GM23338 (cell line): ENCODE measurements around the gene KRTAP10-10. TPM values are rescaled to one million over a fixed set of nuclear protein-coding genes. Genes with fewer than 3 reads are reported as not detected.

Experiments used
- ATAC-seq: fragments of 200-7000 bp; cut with Tn5 transposase; 3 replicates; pipeline ENCODE4 v1.9.1; 2020
- DNase-seq: peaks from one replicate; pipeline ENCODE4 v3.0.0-alpha.2; 2015; ENCODE audit warnings: low spot score
- H2AFZ ChIP-seq: fragments of 200-600 bp; sonication (generic); 2 replicates; pipeline ENCODE4 v1.8.0; 2016; ENCODE audit warnings: antibody characterized with exemption, mild to moderate bottlenecking, moderate library complexity
- H3F3A ChIP-seq: fragments of 200-600 bp; sonication (generic); replicated peaks from 2 replicates; pipeline ENCODE4 v1.8.0; 2017; ENCODE audit warnings: antibody characterized with exemption, mixed run types, low read depth
- H3K27ac ChIP-seq: fragments of 200-600 bp; sonication (generic); 2 replicates; pipeline ENCODE4 v1.6.1; 2016; ENCODE audit warnings: low read depth
- H3K27me3 ChIP-seq: fragments of 200-600 bp; sonication (generic); 2 replicates; pipeline ENCODE4 v1.8.0; 2016; ENCODE audit warnings: mild to moderate bottlenecking, mixed run types, moderate library complexity; ENCODE audit not compliant: insufficient read depth
- H3K36me3 ChIP-seq: fragments of 200-600 bp; sonication (generic); 2 replicates; pipeline ENCODE4 v1.8.0; 2016; ENCODE audit warnings: mild to moderate bottlenecking; ENCODE audit not compliant: insufficient read depth
- H3K4me1 ChIP-seq: fragments of 200-600 bp; sonication (generic); 2 replicates; pipeline ENCODE4 v1.8.0; 2016; ENCODE audit warnings: mild to moderate bottlenecking, moderate library complexity; ENCODE audit not compliant: insufficient read depth
- H3K4me2 ChIP-seq: fragments of 200-600 bp; sonication (generic); 2 replicates; pipeline ENCODE4 v1.7.1; 2017; ENCODE audit warnings: mixed run types
- H3K4me3 ChIP-seq: fragments of 200-600 bp; sonication (generic); 2 replicates; pipeline ENCODE4 v1.6.1; 2016; ENCODE audit warnings: mixed run types
- H3K79me2 ChIP-seq: fragments of 200-600 bp; sonication (generic); replicated peaks from 2 replicates; pipeline ENCODE4 v1.8.0; 2017; ENCODE audit warnings: mild to moderate bottlenecking; ENCODE audit not compliant: insufficient read depth
- H3K9me2 ChIP-seq: fragments of 200-600 bp; sonication (generic); 2 replicates; pipeline ENCODE4 v1.8.0; 2017; ENCODE audit not compliant: insufficient read depth
- H4K20me1 ChIP-seq: fragments of 200-600 bp; sonication (generic); replicated peaks from 2 replicates; pipeline ENCODE4 v1.8.0; 2017; ENCODE audit warnings: mild to moderate bottlenecking; ENCODE audit not compliant: insufficient read depth
- H3K27ac Mint-ChIP-seq: 2 replicates; pipeline ENCODE4 v1.8.0; 2020; ENCODE audit warnings: inconsistent platforms, mild to moderate bottlenecking, moderate library complexity, mixed read lengths
- H3K27me3 Mint-ChIP-seq: 3 replicates; pipeline ENCODE4 v1.8.0; 2022; ENCODE audit warnings: low read depth, mild to moderate bottlenecking, moderate library complexity, mixed read lengths, inconsistent platforms; ENCODE audit not compliant: insufficient read depth, poor library complexity
- H3K36me3 Mint-ChIP-seq: 3 replicates; pipeline ENCODE4 v1.8.0; 2021; ENCODE audit warnings: low read depth, mild to moderate bottlenecking, inconsistent platforms, moderate library complexity, mixed read lengths
- H3K4me1 Mint-ChIP-seq: 3 replicates; pipeline ENCODE4 v1.8.0; 2020; ENCODE audit warnings: mild to moderate bottlenecking, inconsistent platforms, mixed read lengths
- H3K4me3 Mint-ChIP-seq: 3 replicates; pipeline ENCODE4 v1.8.0; 2021; ENCODE audit warnings: moderate library complexity, mild to moderate bottlenecking, inconsistent platforms, mixed read lengths
- H3K9me3 Mint-ChIP-seq: 3 replicates; pipeline ENCODE4 v1.8.0; 2020; ENCODE audit warnings: moderate library complexity, mild to moderate bottlenecking, inconsistent platforms, mixed read lengths
- CREB1 ChIP-seq: fragments of 250-450 bp; sonication (Bioruptor Pico); IDR thresholded peaks from 2 replicates; pipeline ENCODE4 v1.5.0; 2020; ENCODE audit warnings: low read depth, mild to moderate bottlenecking, moderate library complexity
- CTCF ChIP-seq, 2 experiments: fragments of 200-600 bp in 1 of 2; sonication (generic) in 1 of 2; conservative IDR thresholded peaks; 2 replicates each; pipeline versions ENCODE4 v1.5.1 to v1.6.1; 2016 to 2017; ENCODE audit warnings: antibody characterized with exemption in 2 of 2, low read depth in 2 of 2, mild to moderate bottlenecking in 2 of 2, moderate library complexity in 1 of 2
- ETS1 ChIP-seq: IDR thresholded peaks from 2 replicates; pipeline ENCODE4 v1.6.1; 2016; ENCODE audit warnings: antibody characterized with exemption
- EZH2phosphoT487 ChIP-seq: fragments of 200-600 bp; sonication (generic); IDR thresholded peaks from one replicate; pipeline ENCODE4 v1.8.1; 2018; ENCODE audit warnings: antibody characterized with exemption; ENCODE audit not compliant: unreplicated experiment
- JUNB ChIP-seq: IDR thresholded peaks from one replicate; pipeline ENCODE4 v1.6.1; 2016; ENCODE audit warnings: antibody characterized with exemption; ENCODE audit not compliant: unreplicated experiment
- NANOG ChIP-seq: IDR thresholded peaks from 2 replicates; pipeline ENCODE4 v1.6.1; 2016; ENCODE audit warnings: antibody characterized with exemption, borderline replicate concordance
- REST ChIP-seq: IDR thresholded peaks from one replicate; pipeline ENCODE4 v1.6.1; 2018; ENCODE audit warnings: antibody characterized with exemption; ENCODE audit not compliant: unreplicated experiment
- ZNF114 ChIP-seq: fragments of 250-450 bp; sonication (Bioruptor Pico); IDR thresholded peaks from 2 replicates; pipeline ENCODE4 v1.5.0; 2020; ENCODE audit warnings: mild to moderate bottlenecking, moderate library complexity
- ZNF331 ChIP-seq: fragments of 250-450 bp; sonication (Bioruptor Pico); IDR thresholded peaks from 2 replicates; pipeline ENCODE4 v1.5.0; 2020; ENCODE audit warnings: low read depth, mild to moderate bottlenecking, moderate library complexity
- polyA plus RNA-seq: library from polyadenylated mRNA; unstranded; fragments of >200 nt; fragmentation: Nextera tagmentation; extraction: Ambion mirVana; gene quantifications from 2 replicates; pipeline ENCODE4 v1.2.1, GENCODE V29; 2016
- total RNA-seq: library from RNA; depleted of rRNA; stranded (reverse); fragments of >200 nt; shearing (Covaris generic); gene quantifications from 2 replicates; pipeline ENCODE4 v1.2.3, GENCODE V29; 2014

Gene KRTAP10-10
- total and polyA plus RNA-seq, 2 experiments from 2014 or later, result not detected

GRCh38 chr21:44626262-44626661 lies 10.9 kb upstream of the KRTAP10-10 start:
- DNase-seq (no peak), ATAC-seq (no peak)
- no peaks in the 10 kb centered on the region for H3K9me2 ChIP-seq
- Mint-ChIP-seq H3K36me3 (peaks cover 20% of the 10 kb centered on the region), H3K27ac (no peak overlapping the region), H3K9me3 (peaks cover 40% of the 10 kb centered on the region), H3K4me1 (no peaks in the 10 kb centered on the region), H3K27me3 (peaks cover 7% of the 10 kb centered on the region), H3K4me3 (no peak overlapping the region)
- TF ChIP-seq NANOG, result no peak
- no peak for TF ChIP-seq ZNF114 (CRISPR knock-in tag)
- no peak for TF ChIP-seq JUNB
- TF ChIP-seq CREB1 (CRISPR knock-in tag), result no peak
- TF ChIP-seq EZH2phosphoT487, result no peak
- TF ChIP-seq ZNF331, result no peak
- no peak for TF ChIP-seq REST
- TF ChIP-seq ETS1, result no peak
- no peak for TF ChIP-seq CTCF (conservative IDR thresholded peaks at IDR 0.05; ENCODE audit: low read depth in 2 of 2)
- H3K4me3 ChIP-seq, result no peak overlapping the region
- H4K20me1 ChIP-seq, result no peaks in the 10 kb centered on the region
- no peaks in the 10 kb centered on the region for H3K4me1 ChIP-seq
- H3K4me2 ChIP-seq, result no peak overlapping the region
- no peaks in the 10 kb centered on the region for H3K79me2 ChIP-seq
- H3K27me3 ChIP-seq, result no peaks in the 10 kb centered on the region
- no peak overlapping the region for H2AFZ ChIP-seq
- no peaks in the 10 kb centered on the region; the same call in 1 of the 2 replicates for H3K36me3 ChIP-seq
- no peak overlapping the region for H3K27ac ChIP-seq
- no peaks in the 10 kb centered on the region for H3F3A ChIP-seq

GRCh38 chr21:44626673-44627143 lies 10.4 kb upstream of the KRTAP10-10 start, which contains the start of gene KRTAP10-9:
TSS of gene KRTAP10-9 (plus strand) at chr21:44627093. CDS start at chr21:44627172, 79 bp downstream.
- Mint-ChIP-seq H3K4me3 (no peak within 1 kb of the TSS), H3K9me3 (peaks cover 42% of the 10 kb centered on the region), H3K27me3 (peaks cover 7% of the 10 kb centered on the region), H3K36me3 (peaks cover 22% of the 10 kb centered on the region), H3K4me1 (no peaks in the 10 kb centered on the region), H3K27ac (no peak within 1 kb of the TSS)
- no peak within 1 kb of the TSS for H2AFZ ChIP-seq
- no peaks in the 10 kb centered on the region for H3F3A ChIP-seq
- H3K4me1 ChIP-seq, result no peaks in the 10 kb centered on the region
- no peak within 1 kb of the TSS for H3K4me3 ChIP-seq
- H3K9me2 ChIP-seq, result no peaks in the 10 kb centered on the region
- no peak within 1 kb of the TSS for H3K4me2 ChIP-seq
- no peak within 1 kb of the TSS for H3K27ac ChIP-seq
- ATAC-seq (no peak), DNase-seq (no peak)
- no peaks in the 10 kb centered on the region; the same call in 1 of the 2 replicates for H3K36me3 ChIP-seq
- no peaks in the 10 kb centered on the region for H4K20me1 ChIP-seq
- H3K79me2 ChIP-seq, result no peaks in the 10 kb centered on the region
- no peaks in the 10 kb centered on the region for H3K27me3 ChIP-seq
- TF ChIP-seq JUNB, result no peak
- no peak for TF ChIP-seq EZH2phosphoT487
- no peak for TF ChIP-seq NANOG
